GM23338 (cell line): ENCODE measurements around the gene ITGB1BP1. TPM values are rescaled to one million over a fixed set of nuclear protein-coding genes. Genes with fewer than 3 reads are reported as not detected.

Experiments used
- ATAC-seq: fragments of 200-7000 bp; cut with Tn5 transposase; 3 replicates; pipeline ENCODE4 v1.9.1; 2020
- DNase-seq: peaks from one replicate; pipeline ENCODE4 v3.0.0-alpha.2; 2015; ENCODE audit warnings: low spot score
- H2AFZ ChIP-seq: fragments of 200-600 bp; sonication (generic); 2 replicates; pipeline ENCODE4 v1.8.0; 2016; ENCODE audit warnings: antibody characterized with exemption, mild to moderate bottlenecking, moderate library complexity
- H3F3A ChIP-seq: fragments of 200-600 bp; sonication (generic); replicated peaks from 2 replicates; pipeline ENCODE4 v1.8.0; 2017; ENCODE audit warnings: antibody characterized with exemption, mixed run types, low read depth
- H3K27ac ChIP-seq: fragments of 200-600 bp; sonication (generic); 2 replicates; pipeline ENCODE4 v1.6.1; 2016; ENCODE audit warnings: low read depth
- H3K27me3 ChIP-seq: fragments of 200-600 bp; sonication (generic); 2 replicates; pipeline ENCODE4 v1.8.0; 2016; ENCODE audit warnings: mild to moderate bottlenecking, mixed run types, moderate library complexity; ENCODE audit not compliant: insufficient read depth
- H3K36me3 ChIP-seq: fragments of 200-600 bp; sonication (generic); 2 replicates; pipeline ENCODE4 v1.8.0; 2016; ENCODE audit warnings: mild to moderate bottlenecking; ENCODE audit not compliant: insufficient read depth
- H3K4me1 ChIP-seq: fragments of 200-600 bp; sonication (generic); 2 replicates; pipeline ENCODE4 v1.8.0; 2016; ENCODE audit warnings: mild to moderate bottlenecking, moderate library complexity; ENCODE audit not compliant: insufficient read depth
- H3K4me2 ChIP-seq: fragments of 200-600 bp; sonication (generic); 2 replicates; pipeline ENCODE4 v1.7.1; 2017; ENCODE audit warnings: mixed run types
- H3K4me3 ChIP-seq: fragments of 200-600 bp; sonication (generic); 2 replicates; pipeline ENCODE4 v1.6.1; 2016; ENCODE audit warnings: mixed run types
- H3K79me2 ChIP-seq: fragments of 200-600 bp; sonication (generic); replicated peaks from 2 replicates; pipeline ENCODE4 v1.8.0; 2017; ENCODE audit warnings: mild to moderate bottlenecking; ENCODE audit not compliant: insufficient read depth
- H3K9me2 ChIP-seq: fragments of 200-600 bp; sonication (generic); 2 replicates; pipeline ENCODE4 v1.8.0; 2017; ENCODE audit not compliant: insufficient read depth
- H4K20me1 ChIP-seq: fragments of 200-600 bp; sonication (generic); replicated peaks from 2 replicates; pipeline ENCODE4 v1.8.0; 2017; ENCODE audit warnings: mild to moderate bottlenecking; ENCODE audit not compliant: insufficient read depth
- H3K27ac Mint-ChIP-seq: 2 replicates; pipeline ENCODE4 v1.8.0; 2020; ENCODE audit warnings: inconsistent platforms, mild to moderate bottlenecking, moderate library complexity, mixed read lengths
- H3K27me3 Mint-ChIP-seq: 3 replicates; pipeline ENCODE4 v1.8.0; 2022; ENCODE audit warnings: low read depth, mild to moderate bottlenecking, moderate library complexity, mixed read lengths, inconsistent platforms; ENCODE audit not compliant: insufficient read depth, poor library complexity
- H3K36me3 Mint-ChIP-seq: 3 replicates; pipeline ENCODE4 v1.8.0; 2021; ENCODE audit warnings: low read depth, mild to moderate bottlenecking, inconsistent platforms, moderate library complexity, mixed read lengths
- H3K4me1 Mint-ChIP-seq: 3 replicates; pipeline ENCODE4 v1.8.0; 2020; ENCODE audit warnings: mild to moderate bottlenecking, inconsistent platforms, mixed read lengths
- H3K4me3 Mint-ChIP-seq: 3 replicates; pipeline ENCODE4 v1.8.0; 2021; ENCODE audit warnings: moderate library complexity, mild to moderate bottlenecking, inconsistent platforms, mixed read lengths
- H3K9me3 Mint-ChIP-seq: 3 replicates; pipeline ENCODE4 v1.8.0; 2020; ENCODE audit warnings: moderate library complexity, mild to moderate bottlenecking, inconsistent platforms, mixed read lengths
- CREB1 ChIP-seq: fragments of 250-450 bp; sonication (Bioruptor Pico); IDR thresholded peaks from 2 replicates; pipeline ENCODE4 v1.5.0; 2020; ENCODE audit warnings: low read depth, mild to moderate bottlenecking, moderate library complexity
- CTCF ChIP-seq, 2 experiments: fragments of 200-600 bp in 1 of 2; sonication (generic) in 1 of 2; conservative IDR thresholded peaks; 2 replicates each; pipeline versions ENCODE4 v1.5.1 to v1.6.1; 2016 to 2017; ENCODE audit warnings: antibody characterized with exemption in 2 of 2, low read depth in 2 of 2, mild to moderate bottlenecking in 2 of 2, moderate library complexity in 1 of 2
- ETS1 ChIP-seq: IDR thresholded peaks from 2 replicates; pipeline ENCODE4 v1.6.1; 2016; ENCODE audit warnings: antibody characterized with exemption
- EZH2 ChIP-seq: fragments of 200-600 bp; sonication (generic); IDR thresholded peaks from one replicate; pipeline ENCODE4 v1.8.0; 2017; ENCODE audit warnings: antibody characterized with exemption, mild to moderate bottlenecking, low read depth; ENCODE audit not compliant: unreplicated experiment
- EZH2phosphoT487 ChIP-seq: fragments of 200-600 bp; sonication (generic); IDR thresholded peaks from one replicate; pipeline ENCODE4 v1.8.1; 2018; ENCODE audit warnings: antibody characterized with exemption; ENCODE audit not compliant: unreplicated experiment
- JUNB ChIP-seq: IDR thresholded peaks from one replicate; pipeline ENCODE4 v1.6.1; 2016; ENCODE audit warnings: antibody characterized with exemption; ENCODE audit not compliant: unreplicated experiment
- NANOG ChIP-seq: IDR thresholded peaks from 2 replicates; pipeline ENCODE4 v1.6.1; 2016; ENCODE audit warnings: antibody characterized with exemption, borderline replicate concordance
- POLR2AphosphoS5 ChIP-seq: IDR thresholded peaks from 2 replicates; pipeline ENCODE4 v1.6.1; 2016; ENCODE audit warnings: antibody characterized with exemption, low read depth
- REST ChIP-seq: IDR thresholded peaks from one replicate; pipeline ENCODE4 v1.6.1; 2018; ENCODE audit warnings: antibody characterized with exemption; ENCODE audit not compliant: unreplicated experiment
- STAT1 ChIP-seq: IDR thresholded peaks from one replicate; pipeline ENCODE4 v1.6.1; 2016; ENCODE audit warnings: antibody characterized with exemption; ENCODE audit not compliant: unreplicated experiment
- ZNF114 ChIP-seq: fragments of 250-450 bp; sonication (Bioruptor Pico); IDR thresholded peaks from 2 replicates; pipeline ENCODE4 v1.5.0; 2020; ENCODE audit warnings: mild to moderate bottlenecking, moderate library complexity
- ZNF331 ChIP-seq: fragments of 250-450 bp; sonication (Bioruptor Pico); IDR thresholded peaks from 2 replicates; pipeline ENCODE4 v1.5.0; 2020; ENCODE audit warnings: low read depth, mild to moderate bottlenecking, moderate library complexity
- ZNF462 ChIP-seq: fragments of 250-450 bp; sonication (Bioruptor Pico); IDR thresholded peaks from 2 replicates; pipeline ENCODE4 v1.5.0; 2020; ENCODE audit warnings: mild to moderate bottlenecking, moderate library complexity
- polyA plus RNA-seq: library from polyadenylated mRNA; unstranded; fragments of >200 nt; fragmentation: Nextera tagmentation; extraction: Ambion mirVana; gene quantifications from 2 replicates; pipeline ENCODE4 v1.2.1, GENCODE V29; 2016
- total RNA-seq: library from RNA; depleted of rRNA; stranded (reverse); fragments of >200 nt; shearing (Covaris generic); gene quantifications from 2 replicates; pipeline ENCODE4 v1.2.3, GENCODE V29; 2014

Gene ITGB1BP1
- total and polyA plus RNA-seq, 2 experiments from 2014 or later = 29.1 to 63.5 TPM

GRCh38 chr2:9462886-9463697 is 39.8 kb upstream of the ITGB1BP1 start:
- Mint-ChIP-seq H3K27me3 (no peaks in the 10 kb centered on the region), H3K9me3 (no peaks in the 10 kb centered on the region), H3K4me3 (no peak overlapping the region), H3K4me1 (no peaks in the 10 kb centered on the region), H3K27ac (no peak overlapping the region), H3K36me3 (peaks cover 48% of the 10 kb centered on the region)
- Histone ChIP-seq H3K4me3 (no peak overlapping the region), H3K79me2 (no peaks in the 10 kb centered on the region), H3K27ac (no peak overlapping the region), H3K27me3 (no peaks in the 10 kb centered on the region), H4K20me1 (peaks cover 5% of the 10 kb centered on the region; the same call in 1 of the 2 replicates), H3K9me2 (no peaks in the 10 kb centered on the region), H3K4me2 (no peak overlapping the region), H3K4me1 (no peaks in the 10 kb centered on the region), H3F3A (no peaks in the 10 kb centered on the region), H2AFZ (no peak overlapping the region), H3K36me3 (peaks cover 7% of the 10 kb centered on the region)
- no peak for DNase-seq
- ATAC-seq = no peak
- TF ChIP-seq JUNB = no peak
- TF ChIP-seq CTCF (conservative IDR thresholded peaks at IDR 0.05; ENCODE audit: low read depth in 2 of 2) = no peak
- no peak for TF ChIP-seq ZNF331 (CRISPR knock-in tag)
- no peak for TF ChIP-seq STAT1
- no peak for TF ChIP-seq ZNF114
- no peak for TF ChIP-seq ZNF462 (CRISPR knock-in tag)
- TF ChIP-seq EZH2phosphoT487 = no peak
- no peak for TF ChIP-seq REST
- no peak for TF ChIP-seq CREB1 (CRISPR knock-in tag)
- no peak for TF ChIP-seq ETS1
- no peak for TF ChIP-seq NANOG
- TF ChIP-seq EZH2 = no peak
- no peak for TF ChIP-seq POLR2AphosphoS5
